H9 (cell line): ENCODE results near the gene SLC6A3. TPM values are rescaled to one million over a fixed set of nuclear protein-coding genes. Genes with fewer than 3 reads are reported as not detected.
A peak's percentile ranks its signal among the peaks of the same experiment; 100 is the strongest.

ENCODE experiments used
- DNase-seq: peaks from one replicate; pipeline ENCODE4 v3.0.0-alpha.2; 2017
- H2AFZ ChIP-seq: one replicate; pipeline ENCODE4 v1.6.1; 2013; ENCODE audit warnings: mild to moderate bottlenecking, low read length, control low read depth, moderate library complexity
- H2AK5ac ChIP-seq: 2 replicates; pipeline ENCODE4 v1.6.1; 2013; ENCODE audit warnings: low read length, control low read depth, mixed read lengths; ENCODE audit not compliant: insufficient read length
- H2BK120ac ChIP-seq: one replicate; pipeline ENCODE4 v1.6.1; 2013; ENCODE audit warnings: low read depth, mild to moderate bottlenecking, low read length, control low read depth, inconsistent platforms; ENCODE audit not compliant: poor library complexity, severe bottlenecking
- H2BK12ac ChIP-seq: 2 replicates; pipeline ENCODE4 v1.6.1; 2013; ENCODE audit warnings: low read length, control low read depth, mixed read lengths, low read depth; ENCODE audit not compliant: insufficient read length
- H2BK15ac ChIP-seq: 2 replicates; pipeline ENCODE4 v1.6.1; 2013; ENCODE audit warnings: low read depth, low read length, control low read depth
- H2BK20ac ChIP-seq: one replicate; pipeline ENCODE4 v1.6.1; 2013; ENCODE audit warnings: low read depth, mild to moderate bottlenecking, low read length, control low read depth, inconsistent platforms; ENCODE audit not compliant: poor library complexity, severe bottlenecking
- H2BK5ac ChIP-seq: 2 replicates; pipeline ENCODE4 v1.6.1; 2013; ENCODE audit warnings: low read length, control low read depth, mixed read lengths; ENCODE audit not compliant: insufficient read length
- H3K14ac ChIP-seq: 2 replicates; pipeline ENCODE4 v1.6.1; 2013; ENCODE audit warnings: low read length, control low read depth; ENCODE audit not compliant: insufficient read depth
- H3K18ac ChIP-seq: 2 replicates; pipeline ENCODE4 v1.6.1; 2013; ENCODE audit warnings: low read depth, mild to moderate bottlenecking, mixed read lengths, low read length, control low read depth; ENCODE audit not compliant: insufficient read length
- H3K23ac ChIP-seq: 2 replicates; pipeline ENCODE4 v1.6.1; 2013; ENCODE audit warnings: low read length, control low read depth, mixed read lengths, low read depth; ENCODE audit not compliant: insufficient read length
- H3K23me2 ChIP-seq: 2 replicates; pipeline ENCODE4 v1.6.1; 2013; ENCODE audit warnings: low read depth, mild to moderate bottlenecking, mixed read lengths, low read length, control low read depth; ENCODE audit not compliant: insufficient read length, poor library complexity, severe bottlenecking
- H3K27ac ChIP-seq: 2 replicates; pipeline ENCODE4 v1.5.1; 2013; ENCODE audit warnings: low read length, control low read depth, mixed read lengths, low read depth; ENCODE audit not compliant: insufficient read length
- H3K27me3 ChIP-seq: 2 replicates; pipeline ENCODE4 v1.6.1; 2013; ENCODE audit warnings: low read length, control low read depth, inconsistent platforms; ENCODE audit not compliant: insufficient read depth
- H3K4ac ChIP-seq: 2 replicates; pipeline ENCODE4 v1.6.1; 2013; ENCODE audit warnings: low read depth, mild to moderate bottlenecking, control low read depth, inconsistent platforms, low read length, moderate library complexity
- H3K4me1 ChIP-seq: 2 replicates; pipeline ENCODE4 v1.6.1; 2013; ENCODE audit warnings: low read length, control low read depth, inconsistent platforms; ENCODE audit not compliant: insufficient read depth
- H3K4me2 ChIP-seq: 2 replicates; pipeline ENCODE4 v1.6.1; 2013; ENCODE audit warnings: low read length, control low read depth, mixed read lengths; ENCODE audit not compliant: insufficient read length, insufficient read depth
- H3K56ac ChIP-seq: 2 replicates; pipeline ENCODE4 v1.6.1; 2013; ENCODE audit warnings: low read depth, mild to moderate bottlenecking, mixed read lengths, low read length, control low read depth; ENCODE audit not compliant: insufficient read length
- H3K79me1 ChIP-seq: 2 replicates; pipeline ENCODE4 v1.6.1; 2013; ENCODE audit warnings: low read depth, mild to moderate bottlenecking, moderate library complexity, low read length, control low read depth, inconsistent platforms; ENCODE audit not compliant: insufficient read depth, poor library complexity, severe bottlenecking
- H3K79me2 ChIP-seq: 2 replicates; pipeline ENCODE4 v1.6.1; 2013; ENCODE audit warnings: low read length, control low read depth, inconsistent platforms; ENCODE audit not compliant: insufficient read depth
- H3K9ac ChIP-seq: 2 replicates; pipeline ENCODE4 v1.6.1; 2013; ENCODE audit warnings: low read length, control low read depth, mixed read lengths; ENCODE audit not compliant: insufficient read length; ENCODE audit errors: extremely low read depth
- H3K9me3 ChIP-seq: one replicate; pipeline ENCODE4 v1.6.1; 2013; ENCODE audit warnings: low read depth, low read length, inconsistent platforms; ENCODE audit not compliant: control insufficient read depth
- H3T11ph ChIP-seq: one replicate; pipeline ENCODE4 v1.6.1; 2013; ENCODE audit warnings: mild to moderate bottlenecking, low read length, control low read depth, inconsistent platforms
- H4K20me1 ChIP-seq: one replicate; pipeline ENCODE4 v1.6.1; 2013; ENCODE audit not compliant: control insufficient read depth, insufficient read length, insufficient read depth
- H4K5ac ChIP-seq: 2 replicates; pipeline ENCODE4 v1.6.1; 2013; ENCODE audit warnings: low read depth, mild to moderate bottlenecking, mixed read lengths, low read length, control low read depth; ENCODE audit not compliant: insufficient read length
- H4K8ac ChIP-seq: replicated peaks from 2 replicates; pipeline ENCODE4 v1.6.1; 2013; ENCODE audit warnings: low read length, control low read depth, mixed read lengths, low read depth; ENCODE audit not compliant: insufficient read length
- H4K91ac ChIP-seq: 2 replicates; pipeline ENCODE4 v1.6.1; 2013; ENCODE audit warnings: low read depth, mild to moderate bottlenecking, moderate library complexity, mixed read lengths, low read length, control low read depth; ENCODE audit not compliant: insufficient read length
- H3K27ac Mint-ChIP-seq, 3 experiments: 2 replicates in 2 of 3; 3 replicates in 1 of 3; pipeline ENCODE4 v1.8.0; 2020 to 2021; ENCODE audit warnings: mixed read lengths in 3 of 3, mild to moderate bottlenecking in 1 of 3, moderate library complexity in 1 of 3
- H3K27me3 Mint-ChIP-seq: 2 replicates; pipeline ENCODE4 v1.8.0; 2021; ENCODE audit warnings: low read depth, mild to moderate bottlenecking, moderate library complexity, mixed read lengths
- H3K36me3 Mint-ChIP-seq, 3 experiments: 2 replicates in 2 of 3; 3 replicates in 1 of 3; pipeline ENCODE4 v1.8.0; 2020 to 2021; ENCODE audit warnings: low read depth in 3 of 3, mixed read lengths in 3 of 3; ENCODE audit not compliant: insufficient read depth in 1 of 3
- H3K4me1 Mint-ChIP-seq, 2 experiments: 2 replicates each; pipeline ENCODE4 v1.8.0; 2020; ENCODE audit warnings: mixed read lengths in 2 of 2
- H3K4me3 Mint-ChIP-seq, 2 experiments: 2 replicates in 1 of 2; 3 replicates in 1 of 2; pipeline ENCODE4 v1.8.0; 2020 to 2021; ENCODE audit warnings: mild to moderate bottlenecking in 2 of 2, mixed read lengths in 2 of 2, moderate library complexity in 1 of 2
- H3K9me3 Mint-ChIP-seq, 2 experiments: 2 replicates in 1 of 2; 3 replicates in 1 of 2; pipeline ENCODE4 v1.8.0; 2020; ENCODE audit warnings: mild to moderate bottlenecking in 2 of 2, mixed read lengths in 2 of 2, moderate library complexity in 1 of 2
- CTCF ChIP-seq: fragments of 200-600 bp; sonication (generic); conservative IDR thresholded peaks from 3 replicates; pipeline ENCODE4 v1.8.0; 2021; ENCODE audit warnings: antibody characterized with exemption, mild to moderate bottlenecking
- WGBS: extraction: QIAGEN DNeasy Blood & Tissue Kit; methylation state at CpG from one replicate; pipeline ENCODE4 v1.1.7; 2013; ENCODE audit warnings: missing lambda C conversion rate, low lambda C conversion rate, mixed read lengths; ENCODE audit not compliant: insufficient read length; ENCODE audit errors: extremely low coverage; 5-methylcytosine and 5-hydroxymethylcytosine counted together
- total RNA-seq: library from RNA; stranded (reverse); gene quantifications from 2 replicates; pipeline ENCODE4 v1.2.1, GENCODE V29; 2021

SLC6A3 gene
- total RNA-seq, 1 experiment from 2014 or later, result 0.61 TPM

GRCh38 chr5:1468247-1468612, 23.0 kb upstream of the SLC6A3 start:
- no peak overlapping the region for H2BK5ac ChIP-seq
- no peak overlapping the region for H3K23ac ChIP-seq
- no CpG with 5 or more reads among the region's 15 CpGs for WGBS
- H4K5ac ChIP-seq, result no peak overlapping the region
- Mint-ChIP-seq H3K27ac (peak overlapping the region; percentile 88 to 97 (median 92); a peak in 5 of 7 replicates), H3K9me3 (peaks cover 6 to 17% of the 10 kb centered on the region in 2 experiments; a peak in 4 of 5 replicates), H3K36me3 (peaks cover 56 to 91% (median 87%) of the 10 kb centered on the region in 3 experiments), H3K4me1 (peaks cover 0 to 5% of the 10 kb centered on the region in 2 experiments; a peak in 1 of 4 replicates), H3K4me3 (no peak overlapping the region), H3K27me3 (no peaks in the 10 kb centered on the region; the same call in 1 of the 2 replicates)
- H4K8ac ChIP-seq, result no peak overlapping the region
- H2BK120ac ChIP-seq, result no peak overlapping the region
- no peak overlapping the region for H2BK15ac ChIP-seq
- H2AFZ ChIP-seq, result no peak overlapping the region
- no peaks in the 10 kb centered on the region for H3K27me3 ChIP-seq
- no peak overlapping the region for H3K14ac ChIP-seq
- H3K4ac ChIP-seq, result no peak overlapping the region
- DNase-seq, result peak; percentile 73
- no peaks in the 10 kb centered on the region for H3K4me1 ChIP-seq
- no peak overlapping the region for H3K27ac ChIP-seq
- H3K79me1 ChIP-seq, result no peaks in the 10 kb centered on the region
- no peak overlapping the region for H2BK20ac ChIP-seq
- H3K56ac ChIP-seq, result no peak overlapping the region
- no peaks in the 10 kb centered on the region for H4K20me1 ChIP-seq
- no peaks in the 10 kb centered on the region; the same call in 1 of the 2 replicates for H3K79me2 ChIP-seq
- no peaks in the 10 kb centered on the region for H3K23me2 ChIP-seq
- no peak overlapping the region for H2BK12ac ChIP-seq
- no peak overlapping the region for H3K18ac ChIP-seq
- peak; percentile 85 for TF ChIP-seq CTCF
- no peaks in the 10 kb centered on the region for H3K9me3 ChIP-seq
- no peak overlapping the region for H2AK5ac ChIP-seq
- no peak overlapping the region for H3K9ac ChIP-seq
- H3K4me2 ChIP-seq, result no peak overlapping the region
- H3T11ph ChIP-seq, result no peak overlapping the region
- no peak overlapping the region for H4K91ac ChIP-seq
